ENCODE measurements around the gene PCP2.

PCP2 gene

GRCh38 chr19:7623725-7624603, 9.6 kb downstream of the PCP2 start:
- ChIA-PET POLR2A (ENCODE audit: low non-redundant PET) (interaction anchor here (0.6 kb wide), 1 partner anchor 190 kb away, joined by 13 read pairs; no protein-coding TSS in a partner anchor), CTCF (interaction anchor here (0.6 kb wide), 1 partner anchor 58 kb away, joined by 3 read pairs; no protein-coding TSS in a partner anchor)
- no peak overlapping the region for H3K27ac ChIP-seq
- TF ChIP-seq, protein P1, sequence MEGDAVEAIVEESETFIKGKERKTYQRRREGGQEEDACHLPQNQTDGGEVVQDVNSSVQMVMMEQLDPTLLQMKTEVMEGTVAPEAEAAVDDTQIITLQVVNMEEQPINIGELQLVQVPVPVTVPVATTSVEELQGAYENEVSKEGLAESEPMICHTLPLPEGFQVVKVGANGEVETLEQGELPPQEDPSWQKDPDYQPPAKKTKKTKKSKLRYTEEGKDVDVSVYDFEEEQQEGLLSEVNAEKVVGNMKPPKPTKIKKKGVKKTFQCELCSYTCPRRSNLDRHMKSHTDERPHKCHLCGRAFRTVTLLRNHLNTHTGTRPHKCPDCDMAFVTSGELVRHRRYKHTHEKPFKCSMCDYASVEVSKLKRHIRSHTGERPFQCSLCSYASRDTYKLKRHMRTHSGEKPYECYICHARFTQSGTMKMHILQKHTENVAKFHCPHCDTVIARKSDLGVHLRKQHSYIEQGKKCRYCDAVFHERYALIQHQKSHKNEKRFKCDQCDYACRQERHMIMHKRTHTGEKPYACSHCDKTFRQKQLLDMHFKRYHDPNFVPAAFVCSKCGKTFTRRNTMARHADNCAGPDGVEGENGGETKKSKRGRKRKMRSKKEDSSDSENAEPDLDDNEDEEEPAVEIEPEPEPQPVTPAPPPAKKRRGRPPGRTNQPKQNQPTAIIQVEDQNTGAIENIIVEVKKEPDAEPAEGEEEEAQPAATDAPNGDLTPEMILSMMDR (conservative IDR thresholded peaks at IDR 0.05; ENCODE audit: low read depth): no peak
- DNase-seq (ENCODE audit: low spot score): no peak

DNA sequence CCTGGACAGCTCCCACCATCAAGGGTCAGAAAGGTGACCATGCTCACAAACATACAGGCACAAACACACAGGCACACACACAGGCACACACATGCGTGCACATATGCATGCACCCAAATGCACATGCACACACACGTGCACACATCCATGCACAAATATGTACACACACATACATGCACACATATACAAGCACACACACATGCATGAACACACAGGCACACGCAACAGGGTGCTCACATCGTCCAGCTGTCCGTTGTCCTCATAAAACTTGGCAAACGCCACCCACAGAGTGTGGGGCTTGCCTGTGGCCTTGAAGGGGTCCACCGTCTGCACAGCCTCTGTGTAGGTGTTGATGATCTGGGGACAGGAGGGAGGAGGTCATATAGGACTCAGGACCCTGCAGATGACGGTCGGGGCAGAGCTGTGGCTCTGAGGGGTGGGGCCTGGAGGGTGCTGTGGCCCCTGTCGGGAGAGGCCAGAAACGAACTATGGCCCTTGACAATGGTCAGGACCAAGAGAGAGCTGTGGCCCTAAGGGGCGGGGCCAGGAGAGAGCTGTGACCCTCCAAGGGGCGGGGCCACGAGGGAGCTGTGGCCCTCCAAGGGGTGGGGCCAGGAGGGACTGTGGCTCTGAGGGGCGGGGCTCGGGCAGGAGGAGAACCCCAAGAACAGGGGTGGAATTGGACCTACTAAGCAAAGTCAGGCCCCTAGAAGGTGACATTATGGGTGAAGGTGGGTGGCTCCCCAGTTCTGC, 10.4 kb downstream of the PCP2 start:
- H3K27ac ChIP-seq: 0 out of 2 replicates have a peak overlapping the region, but pooled peaks have one; percentile 1
- no peak for DNase-seq (ENCODE audit: low spot score)
- CTCF ChIA-PET: interaction anchor here (0.6 kb wide), 1 partner anchor 57 kb away, joined by 3 read pairs; no protein-coding TSS in a partner anchor
- TF ChIP-seq, protein P1 (conservative IDR thresholded peaks at IDR 0.05; ENCODE audit: low read depth): no peak
- POLR2A ChIA-PET (ENCODE audit: low non-redundant PET): no interaction called here

GRCh38 chr19:7620442-7621412, 12.8 kb downstream of the PCP2 start:
- CTCF ChIA-PET: interaction anchor here (0.8 to 2.7 kb wide), 5 partner anchors 12 to 180 kb away, joined by 3 to 10 read pairs (median 5); partner anchors contain the start of gene TRAPPC5
- DNase-seq (ENCODE audit: low spot score): no peak
- H3K27ac ChIP-seq: no peak overlapping the region
- POLR2A ChIA-PET (ENCODE audit: low non-redundant PET): interaction anchor here (1.3 kb wide), 1 partner anchor 9 kb away, joined by 5 read pairs; the partner anchor contains the start of genes PET100 and XAB2
- TF ChIP-seq, protein P1 (conservative IDR thresholded peaks at IDR 0.05; ENCODE audit: low read depth): no peak

DNA sequence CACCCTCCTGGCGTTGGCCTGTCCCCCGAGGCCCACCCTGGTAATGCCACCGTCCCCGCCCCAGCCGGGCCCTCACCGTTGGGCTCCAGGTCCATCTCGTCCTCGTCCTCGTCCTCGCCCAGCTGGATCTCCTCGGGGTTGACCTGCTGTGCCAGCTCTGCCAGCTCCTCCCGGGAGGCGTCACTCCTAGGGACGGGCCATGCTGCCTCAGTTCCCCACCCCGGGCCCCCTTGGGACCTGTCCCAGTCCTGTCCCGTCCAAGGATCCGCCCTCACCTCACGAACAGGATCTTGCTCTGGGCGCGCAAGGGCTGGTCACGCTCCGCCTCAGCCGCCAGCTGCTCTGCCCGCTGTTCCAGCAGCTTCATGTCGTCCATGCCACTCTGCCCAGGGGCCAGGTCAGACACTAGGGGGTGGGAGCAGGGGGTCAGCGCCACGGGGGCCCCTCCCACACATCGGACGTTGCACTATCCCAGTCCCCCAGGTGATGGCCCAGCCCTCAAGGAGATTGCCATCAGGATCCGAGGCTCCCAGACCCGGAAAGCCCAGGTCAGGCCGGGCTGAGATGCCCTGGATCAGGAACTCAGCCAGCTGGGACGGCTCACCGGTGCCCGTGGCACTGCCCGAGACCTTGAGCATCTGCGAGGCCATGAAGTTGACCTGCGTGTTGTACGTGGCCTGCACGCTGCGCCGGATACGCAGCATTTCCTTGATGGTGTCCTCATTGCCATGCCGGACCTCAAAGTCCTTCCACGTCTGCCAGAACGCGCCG, 13.7 kb downstream of the PCP2 start:
- POLR2A ChIA-PET (ENCODE audit: low non-redundant PET): interaction anchor here (0.9 to 1.3 kb wide), 2 partner anchors 10 to 17 kb away, joined by 3 to 5 read pairs; partner anchors contain the start of genes PET100, STXBP2 and XAB2
- H3K27ac ChIP-seq: peak overlapping the region; percentile 41
- no peak for DNase-seq (ENCODE audit: low spot score)
- TF ChIP-seq, protein P1 (conservative IDR thresholded peaks at IDR 0.05; ENCODE audit: low read depth): no peak
- CTCF ChIA-PET: interaction anchor here (0.6 to 2.7 kb wide), 7 partner anchors 12 to 265 kb away, joined by 3 to 10 read pairs (median 4); partner anchors contain the start of gene TRAPPC5

DNA sequence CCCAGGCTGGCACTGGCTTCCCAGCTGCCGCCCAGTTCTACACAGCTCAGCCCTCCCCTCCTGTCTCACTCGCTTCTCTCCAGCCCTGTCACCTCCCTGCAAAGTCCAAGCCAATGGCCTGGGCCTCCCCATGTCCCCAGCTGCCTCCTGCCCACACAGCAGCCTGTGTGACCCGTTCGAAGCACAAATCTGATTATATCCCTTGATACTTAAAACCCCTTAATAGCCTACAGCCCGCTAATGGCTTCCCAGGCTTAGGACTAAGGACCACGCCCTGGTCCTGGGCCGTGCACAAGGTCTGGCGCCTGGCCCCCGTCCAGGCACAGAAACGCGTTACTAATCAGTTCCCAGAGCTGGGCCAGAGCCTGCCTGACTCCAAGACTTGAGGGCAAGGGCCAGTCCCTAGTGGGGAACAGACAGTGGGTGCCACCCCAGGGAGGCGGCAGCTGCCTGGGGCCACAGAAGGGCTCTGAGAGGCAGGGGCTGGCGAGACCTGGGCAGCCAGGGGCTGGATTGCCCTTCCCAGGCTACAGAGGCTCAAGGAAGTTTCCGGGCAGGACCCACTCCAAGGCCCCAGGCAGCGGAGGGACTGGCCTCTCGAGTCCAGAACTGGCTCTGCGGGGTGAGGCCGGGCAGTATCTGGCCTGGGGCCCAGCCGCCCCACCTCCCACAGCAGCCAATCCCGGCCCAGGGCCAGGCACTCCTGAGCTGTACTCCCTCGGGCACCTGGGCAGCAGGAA, 14.6 kb downstream of the PCP2 start:
- H3K27ac ChIP-seq: peak overlapping the region; percentile 41
- ChIA-PET CTCF (interaction anchor here (0.6 to 2.7 kb wide), 8 partner anchors 8 to 264 kb away, joined by 3 to 10 read pairs (median 6); partner anchors contain the start of gene TRAPPC5), POLR2A (ENCODE audit: low non-redundant PET) (interaction anchor here (0.5 to 1.3 kb wide), 4 partner anchors 11 to 201 kb away, joined by 3 to 5 read pairs (median 4); partner anchors contain the start of genes PET100, STXBP2 and XAB2)
- no peak for DNase-seq (ENCODE audit: low spot score)
- TF ChIP-seq, protein P1 (conservative IDR thresholded peaks at IDR 0.05; ENCODE audit: low read depth): no peak

All from RWPE1 (cell line).